C4-2B (cell line): Measurements from ENCODE around the gene TOP1.

Experiments
- H3K27ac ChIP-seq: fragments of 450-650 bp; 2 replicates; pipeline ENCODE4 v1.5.1; 2017
- CTCF ChIP-seq: fragments of 450-650 bp; conservative IDR thresholded peaks from 2 replicates; pipeline ENCODE4 v1.5.1; 2017; ENCODE audit warnings: mild to moderate bottlenecking
- ZFX ChIP-seq: fragments of 450-650 bp; IDR thresholded peaks from 2 replicates; pipeline ENCODE4 v1.6.1; 2017

Gene TOP1

GRCh38 chr20:40986774-40987173 is 41.8 kb upstream of the TOP1 start:
- H3K27ac ChIP-seq, result no peak overlapping the region
- no peak for TF ChIP-seq ZFX
- TF ChIP-seq CTCF, result no peak

- H3K27ac ChIP-seq, result no peak overlapping the region
- TF ChIP-seq ZFX (no peak), CTCF (peak; percentile 91)
Measured at GRCh38 chr20:40990542-40991120, 38.0 kb upstream of the TOP1 start.

GRCh38 chr20:40991181-40991889 is 37.3 kb upstream of the TOP1 start:
- no peak overlapping the region for H3K27ac ChIP-seq

GRCh38 chr20:40992349-40993113 is 36.1 kb upstream of the TOP1 start:
- no peak overlapping the region for H3K27ac ChIP-seq
- TF ChIP-seq ZFX (no peak), CTCF (no peak)

More at GRCh38 chr20:40991181-40991889, 37.3 kb upstream of the TOP1 start:
- TF ChIP-seq ZFX (no peak), CTCF (no peak)

- TF ChIP-seq CTCF, result no peak
- no peak for TF ChIP-seq ZFX
- no peak overlapping the region for H3K27ac ChIP-seq
Measured at GRCh38 chr20:40993794-40994540, 34.7 kb upstream of the TOP1 start.

GRCh38 chr20:40996326-40996725 is 32.3 kb upstream of the TOP1 start:
- TF ChIP-seq CTCF, result no peak
- H3K27ac ChIP-seq, result no peak overlapping the region
